SKM-1 (cell line): ENCODE measurements around the gene ABHD2.
"Not testable (repeated sequence)": the region's sequence is repeated elsewhere in the genome, so short reads cannot be mapped to it uniquely, and the experiment has no call there.

Source experiments
- DNase-seq: peaks from one replicate; lab custom pipeline; 2025; ENCODE audit not compliant: unreplicated experiment; lab: John Stamatoyannopoulos, UW

ABHD2 gene

GRCh38 chr15:89087830-89088604 lies at the start of gene ABHD2:
Gene ABHD2, plus strand, starts transcription at chr15:89088456. Its CDS starts 27,872 bp downstream, at chr15:89116328.
- DNase-seq = peak; percentile 99

GRCh38 chr15:89039142-89039541 lies 49.1 kb upstream of the ABHD2 start:
- no peak for DNase-seq

DNA sequence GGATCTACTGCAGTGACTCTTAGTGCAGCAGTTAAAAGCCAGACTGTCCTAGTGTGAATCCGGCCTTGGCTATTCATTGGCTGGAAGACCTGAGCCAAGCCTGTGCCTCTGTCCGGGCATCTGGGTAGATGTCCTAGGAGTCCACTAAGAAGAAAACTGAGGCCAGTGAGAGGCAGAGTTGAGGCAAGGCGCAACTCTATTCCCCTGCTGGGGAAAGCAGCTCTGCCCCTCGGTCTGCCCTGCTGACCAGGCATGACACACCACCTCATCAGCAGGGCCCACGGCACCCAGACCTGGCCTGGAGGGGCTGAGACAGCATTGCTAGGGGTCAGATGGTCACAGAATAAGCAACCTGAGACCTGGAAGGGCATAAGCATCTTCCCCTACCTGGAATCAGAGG lies 46.7 kb upstream of the ABHD2 start:
- no peak for DNase-seq

GRCh38 chr15:89042387-89042786 lies 45.9 kb upstream of the ABHD2 start:
- no peak for DNase-seq

DNA sequence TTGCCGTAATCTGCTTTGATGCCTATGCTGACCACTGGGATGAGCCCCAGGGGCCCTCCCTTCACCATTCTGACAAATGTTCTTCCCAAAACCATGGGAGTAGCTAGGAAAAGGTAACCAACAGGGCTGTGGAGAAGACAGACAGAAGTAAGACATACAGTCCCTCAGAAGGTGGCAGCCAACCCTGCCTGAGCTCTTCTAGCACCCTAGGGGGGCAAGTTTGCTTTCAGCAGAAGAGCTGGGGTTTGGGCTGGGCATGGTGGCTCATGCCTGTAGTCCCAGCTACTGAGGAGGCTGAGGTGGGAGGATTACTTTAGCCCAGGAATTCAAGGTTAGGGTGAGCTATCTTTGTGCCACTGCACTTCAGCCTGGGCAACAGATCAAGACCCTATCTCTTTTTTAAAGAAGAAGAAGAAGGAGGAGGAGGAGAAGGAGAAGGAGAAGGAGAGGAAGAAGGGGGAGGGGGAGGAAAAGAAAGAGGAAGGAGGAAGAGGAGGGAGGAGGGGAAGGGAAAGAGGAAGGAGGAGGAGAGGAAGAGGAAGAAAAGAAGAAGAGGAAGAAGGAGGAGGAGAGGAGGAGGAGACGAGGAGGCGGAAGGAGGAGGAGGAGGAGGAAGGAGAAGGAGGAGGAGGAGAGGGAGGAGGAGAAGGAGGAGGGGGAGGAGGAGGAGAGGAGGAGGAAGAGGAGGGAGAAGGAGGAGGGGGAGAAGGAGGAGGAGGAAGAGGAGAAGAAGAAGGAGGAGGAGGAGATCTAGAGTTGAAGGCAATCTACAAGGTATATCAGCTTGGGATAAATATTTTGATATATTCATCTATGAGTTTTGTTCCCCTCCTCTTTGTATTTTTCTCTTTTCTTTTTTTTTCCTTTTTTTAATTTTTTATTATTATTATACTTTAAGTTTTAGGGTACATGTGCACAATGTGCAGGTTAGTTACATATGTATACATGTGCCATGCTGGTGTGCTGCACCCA lies 44.9 kb upstream of the ABHD2 start:
- no peak for DNase-seq

- DNase-seq = not testable (repeated sequence)
These were observed 39.1 kb upstream of the ABHD2 start for GRCh38 chr15:89049016-89049666.

- no peak for DNase-seq
These were observed 36.4 kb upstream of the ABHD2 start for GRCh38 chr15:89051875-89052274.

- DNase-seq = peak; percentile 45
These were observed 35.8 kb upstream of the ABHD2 start for GRCh38 chr15:89052474-89052873.

GRCh38 chr15:89054873-89055272 lies 33.4 kb upstream of the ABHD2 start:
- no peak for DNase-seq

GRCh38 chr15:89057506-89058133 lies 30.6 kb upstream of the ABHD2 start:
- DNase-seq = peak; percentile 45

DNA sequence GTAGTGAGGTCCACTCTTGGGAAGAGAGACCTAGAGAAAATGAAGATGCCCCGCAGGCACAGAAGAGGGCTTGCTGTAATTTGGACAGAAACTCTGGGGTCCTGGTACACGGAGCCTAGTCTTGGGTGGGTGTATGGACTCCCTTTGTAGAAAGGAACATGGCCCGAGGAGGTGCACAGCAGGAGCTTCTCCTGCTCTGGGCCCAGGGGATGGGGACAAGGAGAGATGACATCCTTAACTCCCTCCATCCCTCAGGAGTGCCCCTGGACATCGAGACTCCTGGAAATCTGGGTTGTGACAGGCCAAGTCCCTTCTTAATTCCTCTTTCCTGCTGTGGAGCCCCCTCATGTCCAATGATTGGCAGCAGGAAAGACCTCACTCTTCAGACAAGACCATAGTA lies 29.9 kb upstream of the ABHD2 start:
- DNase-seq = no peak

GRCh38 chr15:89058876-89059405 lies 29.3 kb upstream of the ABHD2 start:
- DNase-seq = no peak

DNA sequence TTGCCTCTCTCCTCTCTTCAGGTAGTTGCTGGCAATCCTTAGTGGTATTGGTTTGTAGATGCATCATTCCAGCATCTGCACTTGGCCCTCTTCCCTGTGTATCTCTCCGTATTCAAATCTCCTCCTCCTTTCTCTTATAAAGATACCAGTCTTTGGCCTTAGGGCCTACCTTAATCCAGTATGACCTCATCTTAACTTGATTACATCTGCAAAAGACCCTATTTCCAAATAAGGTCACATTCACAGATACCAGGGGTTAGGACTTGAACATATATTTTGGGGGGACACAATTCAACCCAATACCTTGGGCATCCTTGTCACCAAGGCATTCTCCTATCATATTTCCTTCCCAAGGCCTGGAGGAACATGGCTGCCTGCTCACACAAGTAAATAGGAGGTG lies 22.0 kb upstream of the ABHD2 start:
- no peak for DNase-seq

DNA sequence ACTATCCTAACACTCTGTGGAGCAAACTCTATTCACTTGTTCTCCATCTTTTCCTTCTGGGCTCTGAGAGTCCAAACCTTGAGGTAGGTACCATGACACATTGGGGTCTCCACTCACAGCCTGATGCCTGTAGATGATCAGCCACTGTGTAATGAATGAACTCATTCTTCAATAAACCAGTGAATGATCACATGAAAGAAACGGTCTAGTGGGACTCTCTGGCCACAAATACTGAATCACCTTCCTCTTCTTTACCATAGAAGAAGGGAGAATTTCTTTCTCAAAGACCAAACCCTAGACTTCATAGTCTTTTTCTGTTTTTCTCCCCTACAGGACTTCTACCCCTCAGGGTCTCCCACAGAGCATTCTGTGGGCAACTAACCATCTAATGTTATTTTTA lies 20.5 kb upstream of the ABHD2 start:
- no peak for DNase-seq

- peak; percentile 74 for DNase-seq
These were observed 19.9 kb upstream of the ABHD2 start for GRCh38 chr15:89068325-89068784.

- peak; percentile 79 for DNase-seq
These were observed 17.8 kb upstream of the ABHD2 start for GRCh38 chr15:89070197-89071124.

- DNase-seq = no peak
These were observed 16.8 kb upstream of the ABHD2 start for GRCh38 chr15:89071471-89071870.

- DNase-seq = peak; percentile 68
These were observed 15.9 kb upstream of the ABHD2 start for GRCh38 chr15:89072277-89072869.

- no peak for DNase-seq
These were observed 13.7 kb upstream of the ABHD2 start for GRCh38 chr15:89074402-89075012.
